Ascending aorta (tissue), 2 donors: ENCODE results near the gene CD247. TPM values are rescaled to one million over a fixed set of nuclear protein-coding genes. Genes with fewer than 3 reads are reported as not detected.

Experiments
- DNase-seq, 2 donors: peaks; one replicate each; pipeline ENCODE4 v3.0.0-alpha.2; 2019; ENCODE audit warnings: low spot score in 2 of 2
- H3K27ac ChIP-seq, 2 donors: fragments of 200-600 bp; sonication (generic); one replicate each; pipeline ENCODE4 v1.5.1; 2016 to 2017; ENCODE audit warnings: mild to moderate bottlenecking in 1 of 2
- H3K27me3 ChIP-seq: fragments of 200-600 bp; sonication (generic); one replicate; pipeline ENCODE4 v1.5.1; 2017
- H3K36me3 ChIP-seq, 2 donors: fragments of 200-600 bp; sonication (generic); one replicate each; pipeline ENCODE4 v1.5.1; 2016
- H3K4me1 ChIP-seq, 2 donors: fragments of 200-600 bp; sonication (generic); one replicate each; pipeline ENCODE4 v1.5.1; 2016 to 2017; ENCODE audit warnings: mild to moderate bottlenecking in 1 of 2
- H3K4me3 ChIP-seq, 2 donors: fragments of 200-600 bp; sonication (generic); one replicate each; pipeline ENCODE4 v1.5.1; 2016 to 2017; ENCODE audit warnings: mild to moderate bottlenecking in 1 of 2
- H3K9me3 ChIP-seq, 2 donors: fragments of 200-600 bp; sonication (generic); one replicate each; pipeline ENCODE4 v1.5.1; 2016
- intact Hi-C: fragments of 100-400 bp; cut with DNase I; formaldehyde crosslinking; loops from one replicate; pipeline ENCODE4 v1.15.1; 2023
- total RNA-seq: library from RNA; depleted of rRNA; stranded (reverse); fragments of >200 nt; gene quantifications from one replicate; pipeline ENCODE4 v1.1.0, GENCODE V29; 2016
- TF ChIP-seq, protein P1 (sequence below), 3 experiments: fragments of 200-600 bp in 2 of 3; fragments of 450-650 bp in 1 of 3; sonication (generic) in 2 of 3; IDR thresholded peaks; one replicate each; pipeline ENCODE4 v1.5.1; 2016 to 2019; ENCODE audit warnings: antibody characterized with exemption in 3 of 3, mild to moderate bottlenecking in 1 of 3, moderate library complexity in 1 of 3

Gene CD247
- total RNA-seq, 1 donor from 2014 or later: 3.7 TPM

DNA sequence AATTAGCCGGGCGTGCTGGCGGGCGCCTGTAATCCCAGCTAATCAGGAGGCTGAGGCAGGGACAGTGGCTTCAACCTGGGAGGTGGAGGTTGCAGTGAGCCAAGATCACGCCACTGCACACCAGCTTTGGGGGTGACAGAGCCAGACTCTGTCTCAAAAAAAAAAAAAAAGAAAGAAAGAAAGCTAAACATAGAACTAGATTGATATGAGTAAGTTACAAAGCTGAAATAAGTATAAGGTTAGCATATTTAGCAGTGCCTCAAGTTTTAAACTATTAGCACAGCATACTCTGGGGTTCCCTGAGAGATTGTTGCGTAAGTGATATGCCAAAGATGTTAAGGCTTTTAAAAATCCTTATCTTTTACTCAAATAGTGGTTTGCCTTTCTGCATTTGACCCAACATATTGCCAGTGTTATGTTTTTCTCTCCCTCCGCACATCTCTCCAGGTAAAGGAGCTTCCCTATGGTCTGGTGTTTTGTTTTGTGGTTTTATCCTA is 126.1 kb downstream of the CD247 start:
- intact Hi-C loops: no loop called here
- H3K4me3 ChIP-seq: no peak overlapping the region
- H3K36me3 ChIP-seq: peaks cover 13 to 17% of the 10 kb centered on the region in 2 donors

DNA sequence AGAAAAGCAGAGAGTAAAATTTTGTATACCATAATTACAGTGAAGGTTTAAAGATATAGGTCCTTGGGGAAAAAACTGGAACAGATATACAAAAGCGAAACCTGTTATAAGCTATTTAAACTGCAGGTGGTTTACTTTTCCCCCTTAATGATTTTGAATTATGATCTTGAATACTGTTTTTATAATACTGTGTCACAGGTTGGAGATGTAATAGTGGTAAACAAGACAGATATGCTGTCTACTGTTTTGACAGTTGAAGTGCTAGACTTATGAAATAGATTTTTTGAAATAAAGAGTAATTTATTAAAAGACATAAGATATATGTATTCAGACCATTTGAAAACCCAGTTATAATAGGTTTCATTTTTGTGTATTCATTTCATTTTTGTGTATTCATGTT is 129.4 kb downstream of the CD247 start:
- Histone ChIP-seq H3K36me3 (peaks cover 16 to 31% of the 10 kb centered on the region in 2 donors), H3K4me3 (no peak overlapping the region), H3K27me3 (no peaks in the 10 kb centered on the region), H3K4me1 (no peaks in the 10 kb centered on the region), H3K27ac (no peak overlapping the region), H3K9me3 (no peaks in the 10 kb centered on the region)
- intact Hi-C loops: no loop called here
- TF ChIP-seq, protein P1, sequence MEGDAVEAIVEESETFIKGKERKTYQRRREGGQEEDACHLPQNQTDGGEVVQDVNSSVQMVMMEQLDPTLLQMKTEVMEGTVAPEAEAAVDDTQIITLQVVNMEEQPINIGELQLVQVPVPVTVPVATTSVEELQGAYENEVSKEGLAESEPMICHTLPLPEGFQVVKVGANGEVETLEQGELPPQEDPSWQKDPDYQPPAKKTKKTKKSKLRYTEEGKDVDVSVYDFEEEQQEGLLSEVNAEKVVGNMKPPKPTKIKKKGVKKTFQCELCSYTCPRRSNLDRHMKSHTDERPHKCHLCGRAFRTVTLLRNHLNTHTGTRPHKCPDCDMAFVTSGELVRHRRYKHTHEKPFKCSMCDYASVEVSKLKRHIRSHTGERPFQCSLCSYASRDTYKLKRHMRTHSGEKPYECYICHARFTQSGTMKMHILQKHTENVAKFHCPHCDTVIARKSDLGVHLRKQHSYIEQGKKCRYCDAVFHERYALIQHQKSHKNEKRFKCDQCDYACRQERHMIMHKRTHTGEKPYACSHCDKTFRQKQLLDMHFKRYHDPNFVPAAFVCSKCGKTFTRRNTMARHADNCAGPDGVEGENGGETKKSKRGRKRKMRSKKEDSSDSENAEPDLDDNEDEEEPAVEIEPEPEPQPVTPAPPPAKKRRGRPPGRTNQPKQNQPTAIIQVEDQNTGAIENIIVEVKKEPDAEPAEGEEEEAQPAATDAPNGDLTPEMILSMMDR (IDR thresholded peaks at IDR 0.05): no peak
- no peak for DNase-seq

More for the DNA sequence above, 126.1 kb downstream of the CD247 start:
- no peaks in the 10 kb centered on the region for H3K9me3 ChIP-seq
- no peak overlapping the region for H3K27ac ChIP-seq
- no peaks in the 10 kb centered on the region for H3K27me3 ChIP-seq
- TF ChIP-seq, protein P1 (IDR thresholded peaks at IDR 0.05): no peak
- no peak for DNase-seq
- no peaks in the 10 kb centered on the region for H3K4me1 ChIP-seq

DNA sequence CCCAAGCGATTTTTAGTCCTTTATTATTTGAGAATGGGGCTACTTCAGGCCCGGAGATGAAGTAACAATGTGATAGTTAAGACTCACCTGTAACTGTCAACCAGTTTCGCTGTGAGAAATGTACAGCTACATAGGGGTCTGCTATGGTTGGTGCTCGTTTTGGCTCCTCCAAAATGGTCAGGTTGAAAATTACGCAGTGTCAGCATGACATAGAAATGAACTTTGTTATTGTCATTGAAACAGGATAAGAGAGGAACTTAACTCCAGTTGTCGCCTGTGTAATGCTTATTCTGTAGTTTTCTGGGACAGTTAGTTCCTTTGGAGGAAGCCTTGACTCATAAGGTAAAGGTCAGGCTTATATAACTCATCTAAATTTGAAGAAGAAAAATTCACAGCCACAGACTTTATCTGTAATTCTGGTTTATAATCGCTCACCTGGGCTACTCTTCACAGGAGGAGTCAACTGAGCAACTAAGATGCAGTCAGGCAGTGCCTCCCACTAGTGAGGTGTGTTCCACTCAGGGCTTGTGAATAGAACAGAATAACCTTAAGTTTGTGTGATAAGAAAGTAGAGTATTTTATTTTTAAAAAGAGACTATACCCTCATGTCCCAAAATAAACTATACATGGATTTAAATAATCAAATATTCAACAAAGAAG is 130.9 kb downstream of the CD247 start:
- Histone ChIP-seq H3K27ac (no peak overlapping the region), H3K27me3 (no peaks in the 10 kb centered on the region), H3K4me1 (no peaks in the 10 kb centered on the region), H3K4me3 (no peak overlapping the region), H3K36me3 (peaks cover 17 to 31% of the 10 kb centered on the region in 2 donors), H3K9me3 (no peaks in the 10 kb centered on the region)
- TF ChIP-seq, protein P1 (IDR thresholded peaks at IDR 0.05): no peak
- DNase-seq: no peak
- intact Hi-C loops: no loop called here

Other genes starting within 250 kb of the CD247 start
- 170 TPM for gene CREG1, start 35.2 kb upstream of the CD247 start, total RNA-seq
- 36.8 TPM for gene RCSD1, start 111.7 kb upstream of the CD247 start, total RNA-seq
- gene MPZL1, start 203.5 kb upstream of the CD247 start, total RNA-seq: 58.9 TPM